OCI-LY1 (cell line): ENCODE measurements around the gene MEPCE.

Source experiments
- H2AFZ ChIP-seq: fragments of 200-600 bp; sonication (generic), shearing (Covaris generic); 2 replicates; pipeline ENCODE4 v1.6.0; 2014; ENCODE audit warnings: antibody characterized with exemption, mild to moderate bottlenecking, low read length
- H3F3A ChIP-seq: fragments of 200-600 bp; sonication (generic), shearing (Covaris generic); 2 replicates; pipeline ENCODE4 v1.6.0; 2014; ENCODE audit warnings: mild to moderate bottlenecking, antibody characterized with exemption, low read length, moderate library complexity; ENCODE audit not compliant: insufficient read depth
- H3K27ac ChIP-seq: fragments of 200-600 bp; sonication (generic); 2 replicates; pipeline ENCODE4 v1.5.1; 2014; ENCODE audit warnings: low read length, mixed run types, mild to moderate bottlenecking, low read depth; ENCODE audit not compliant: poor library complexity, severe bottlenecking
- H3K27me3 ChIP-seq: fragments of 200-600 bp; sonication (generic); 2 replicates; pipeline ENCODE4 v1.6.0; 2014; ENCODE audit warnings: antibody characterized with exemption, mild to moderate bottlenecking, low read length, moderate library complexity; ENCODE audit not compliant: insufficient read depth
- H3K36me3 ChIP-seq: fragments of 200-600 bp; sonication (generic); 2 replicates; pipeline ENCODE4 v1.6.1; 2014; ENCODE audit warnings: mild to moderate bottlenecking, antibody characterized with exemption, low read length, moderate library complexity, mixed read lengths; ENCODE audit not compliant: insufficient read depth
- H3K4me1 ChIP-seq: fragments of 200-600 bp; sonication (generic); 2 replicates; pipeline ENCODE4 v1.5.1; 2014; ENCODE audit warnings: mild to moderate bottlenecking, low read length, moderate library complexity; ENCODE audit not compliant: insufficient read depth, severe bottlenecking
- H3K4me2 ChIP-seq: fragments of 200-600 bp; sonication (generic), shearing (Covaris generic); 2 replicates; pipeline ENCODE4 v1.6.1; 2014; ENCODE audit warnings: low read length
- H3K4me3 ChIP-seq: fragments of 200-600 bp; sonication (generic); 2 replicates; pipeline ENCODE4 v1.5.1; 2014; ENCODE audit warnings: low read length, low read depth, mild to moderate bottlenecking, mixed read lengths; ENCODE audit not compliant: poor library complexity, severe bottlenecking
- H3K79me2 ChIP-seq: fragments of 200-600 bp; shearing (Covaris generic); 2 replicates; pipeline ENCODE4 v1.6.1; 2016; ENCODE audit warnings: mixed run types, low read length, mixed read lengths; ENCODE audit not compliant: insufficient read depth
- H3K9ac ChIP-seq: fragments of 200-600 bp; sonication (generic), shearing (Covaris generic); 2 replicates; pipeline ENCODE4 v1.6.1; 2014; ENCODE audit warnings: mild to moderate bottlenecking, low read length, mixed read lengths
- H3K9me2 ChIP-seq: fragments of 200-600 bp; sonication (generic), shearing (Covaris generic); 2 replicates; pipeline ENCODE4 v1.6.1; 2014; ENCODE audit warnings: low read depth, mild to moderate bottlenecking, low read length, mixed read lengths
- H3K9me3 ChIP-seq: fragments of 200-600 bp; shearing (Covaris generic); 2 replicates; pipeline ENCODE4 v1.6.1; 2014; ENCODE audit warnings: low read length, mixed read lengths
- H4K20me1 ChIP-seq: fragments of 200-600 bp; sonication (generic), shearing (Covaris generic); 2 replicates; pipeline ENCODE4 v1.6.0; 2016; ENCODE audit warnings: mild to moderate bottlenecking, low read length; ENCODE audit not compliant: insufficient read depth
- EZH2 ChIP-seq: fragments of 200-600 bp; sonication (generic), shearing (Covaris generic); IDR thresholded peaks from 2 replicates; pipeline ENCODE4 v1.8.0; 2017; ENCODE audit warnings: borderline replicate concordance, mixed run types, mild to moderate bottlenecking, antibody characterized with exemption, low read length, moderate library complexity, mixed read lengths
- TF ChIP-seq, protein P1 (sequence below): fragments of 200-600 bp; sonication (generic), shearing (Covaris generic); IDR thresholded peaks from 2 replicates; pipeline ENCODE4 v1.5.1; 2017; ENCODE audit warnings: mild to moderate bottlenecking, antibody characterized with exemption, low read length, moderate library complexity, mixed read lengths

The MEPCE gene

GRCh38 chr7:100407285-100408180 is 22.1 kb upstream of the MEPCE start:
- no peaks in the 10 kb centered on the region for H4K20me1 ChIP-seq
- H3K36me3 ChIP-seq: no peaks in the 10 kb centered on the region
- H2AFZ ChIP-seq: no peak overlapping the region
- H3K4me1 ChIP-seq: peaks cover 6% of the 10 kb centered on the region
- no peak overlapping the region for H3K4me3 ChIP-seq
- no peak overlapping the region for H3K4me2 ChIP-seq
- no peaks in the 10 kb centered on the region for H3K9me2 ChIP-seq
- no peaks in the 10 kb centered on the region for H3F3A ChIP-seq
- no peak for TF ChIP-seq EZH2
- TF ChIP-seq, protein P1, sequence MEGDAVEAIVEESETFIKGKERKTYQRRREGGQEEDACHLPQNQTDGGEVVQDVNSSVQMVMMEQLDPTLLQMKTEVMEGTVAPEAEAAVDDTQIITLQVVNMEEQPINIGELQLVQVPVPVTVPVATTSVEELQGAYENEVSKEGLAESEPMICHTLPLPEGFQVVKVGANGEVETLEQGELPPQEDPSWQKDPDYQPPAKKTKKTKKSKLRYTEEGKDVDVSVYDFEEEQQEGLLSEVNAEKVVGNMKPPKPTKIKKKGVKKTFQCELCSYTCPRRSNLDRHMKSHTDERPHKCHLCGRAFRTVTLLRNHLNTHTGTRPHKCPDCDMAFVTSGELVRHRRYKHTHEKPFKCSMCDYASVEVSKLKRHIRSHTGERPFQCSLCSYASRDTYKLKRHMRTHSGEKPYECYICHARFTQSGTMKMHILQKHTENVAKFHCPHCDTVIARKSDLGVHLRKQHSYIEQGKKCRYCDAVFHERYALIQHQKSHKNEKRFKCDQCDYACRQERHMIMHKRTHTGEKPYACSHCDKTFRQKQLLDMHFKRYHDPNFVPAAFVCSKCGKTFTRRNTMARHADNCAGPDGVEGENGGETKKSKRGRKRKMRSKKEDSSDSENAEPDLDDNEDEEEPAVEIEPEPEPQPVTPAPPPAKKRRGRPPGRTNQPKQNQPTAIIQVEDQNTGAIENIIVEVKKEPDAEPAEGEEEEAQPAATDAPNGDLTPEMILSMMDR: peak; percentile 80
- H3K79me2 ChIP-seq: no peaks in the 10 kb centered on the region
- H3K9ac ChIP-seq: no peak overlapping the region
- H3K27me3 ChIP-seq: peaks cover 6% of the 10 kb centered on the region; the same call in 1 of the 2 replicates
- no peaks in the 10 kb centered on the region for H3K9me3 ChIP-seq
- no peak overlapping the region for H3K27ac ChIP-seq

- no peaks in the 10 kb centered on the region for H3K36me3 ChIP-seq
- H2AFZ ChIP-seq: no peak overlapping the region
- H3K27me3 ChIP-seq: peaks cover 6% of the 10 kb centered on the region; the same call in 1 of the 2 replicates
- peaks cover 6% of the 10 kb centered on the region for H3K4me1 ChIP-seq
- no peak overlapping the region for H3K27ac ChIP-seq
- H3K9ac ChIP-seq: no peak overlapping the region
- H3K79me2 ChIP-seq: no peaks in the 10 kb centered on the region
- no peak for TF ChIP-seq EZH2
- TF ChIP-seq, protein P1: no peak
- no peak overlapping the region for H3K4me2 ChIP-seq
- no peaks in the 10 kb centered on the region for H3K9me3 ChIP-seq
- H3F3A ChIP-seq: no peaks in the 10 kb centered on the region
- no peaks in the 10 kb centered on the region for H3K9me2 ChIP-seq
- H3K4me3 ChIP-seq: no peak overlapping the region
- no peaks in the 10 kb centered on the region for H4K20me1 ChIP-seq
Observed at GRCh38 chr7:100411101-100411500, 18.5 kb upstream of the MEPCE start.

DNA sequence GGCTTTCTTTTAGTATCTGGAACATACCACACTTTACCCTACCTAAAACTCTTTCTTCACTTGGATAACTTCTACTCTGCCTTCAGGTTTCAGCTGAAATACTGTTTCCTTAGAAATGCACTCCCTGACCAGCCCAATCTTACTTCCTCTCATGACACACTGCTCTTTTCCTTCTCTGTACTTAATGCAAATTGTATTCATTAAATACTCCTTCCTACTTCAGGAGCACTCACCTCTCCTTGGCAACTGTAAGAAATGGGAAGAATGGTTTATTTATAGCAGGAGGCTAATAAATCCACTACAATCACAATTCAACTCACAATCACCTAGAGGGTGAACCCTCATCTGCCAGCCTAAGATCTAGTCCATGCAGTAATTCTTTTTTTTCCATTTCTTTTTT is 16.3 kb upstream of the MEPCE start:
- no peak for TF ChIP-seq EZH2
- TF ChIP-seq, protein P1: no peak
- H3K27me3 ChIP-seq: peaks cover 5% of the 10 kb centered on the region; the same call in 1 of the 2 replicates
- H3K27ac ChIP-seq: no peak overlapping the region
- no peak overlapping the region for H2AFZ ChIP-seq
- no peak overlapping the region for H3K9ac ChIP-seq
- H3F3A ChIP-seq: no peaks in the 10 kb centered on the region
- no peak overlapping the region for H3K4me3 ChIP-seq
- H3K4me1 ChIP-seq: no peaks in the 10 kb centered on the region
- no peaks in the 10 kb centered on the region for H3K79me2 ChIP-seq
- H3K36me3 ChIP-seq: no peaks in the 10 kb centered on the region
- no peaks in the 10 kb centered on the region for H3K9me2 ChIP-seq
- no peak overlapping the region for H3K4me2 ChIP-seq
- no peaks in the 10 kb centered on the region for H3K9me3 ChIP-seq
- H4K20me1 ChIP-seq: no peaks in the 10 kb centered on the region
